ENCODE data around the gene LHFPL3.

GRCh38 chr7:104891949-104892348, 563.5 kb downstream of the LHFPL3 start:
- TF ChIP-seq CTCF (IDR thresholded peaks at IDR 0.05) (no peak), EZH2phosphoT487 (IDR thresholded peaks at IDR 0.05; ENCODE audit: borderline replicate concordance, low read depth) (no peak), GATA2 (CRISPR knock-in tag; IDR thresholded peaks at IDR 0.05) (no peak), SIN3A (IDR thresholded peaks at IDR 0.05; ENCODE audit: borderline replicate concordance, low read depth, low read length) (no peak)

Data from SK-N-SH (cell line).